Stomach smooth muscle (tissue), 2 donors: ENCODE measurements around the gene TNFAIP8.
"Not testable (repeated sequence)": the region's sequence is repeated elsewhere in the genome, so short reads cannot be mapped to it uniquely, and the experiment has no call there.

ENCODE experiments used
- H3K27ac ChIP-seq: one replicate; pipeline ENCODE4 v1.7.0; 2013; ENCODE audit warnings: mild to moderate bottlenecking, low read length, inconsistent platforms
- H3K27me3 ChIP-seq, 2 donors: one replicate each; pipeline ENCODE4 v1.7.0; 2013; ENCODE audit warnings: low read length in 2 of 2; ENCODE audit not compliant: insufficient read depth in 2 of 2, control insufficient read depth in 1 of 2
- H3K36me3 ChIP-seq, 2 donors: one replicate each; pipeline ENCODE4 v1.7.0; 2013; ENCODE audit warnings: low read length in 2 of 2; ENCODE audit not compliant: control insufficient read depth in 2 of 2, insufficient read depth in 2 of 2
- H3K4me1 ChIP-seq: one replicate; pipeline ENCODE4 v1.7.0; 2013; ENCODE audit warnings: low read length; ENCODE audit not compliant: control insufficient read depth, insufficient read depth
- H3K4me3 ChIP-seq, 2 donors: one replicate each; pipeline ENCODE4 v1.7.0; 2013; ENCODE audit warnings: low read length in 2 of 2
- H3K9ac ChIP-seq, 2 donors: one replicate each; pipeline ENCODE4 v1.7.0; 2013; ENCODE audit warnings: low read length in 2 of 2, mild to moderate bottlenecking in 1 of 2
- H3K9me3 ChIP-seq, 2 donors: one replicate each; pipeline ENCODE4 v1.7.0; 2013; ENCODE audit warnings: low read length in 2 of 2; ENCODE audit not compliant: control insufficient read depth in 2 of 2
- donor health status: healthy.
- donor health status: Pancreatic carcinoma.

The TNFAIP8 gene

GRCh38 chr5:119410448-119411159 lies 54.8 kb downstream of the TNFAIP8 start:
- peaks cover 5% of the 10 kb centered on the region for H3K4me1 ChIP-seq
- H3K9me3 ChIP-seq: no peaks in the 10 kb centered on the region
- no peak overlapping the region for H3K4me3 ChIP-seq
- H3K27ac ChIP-seq: no peak overlapping the region
- H3K36me3 ChIP-seq: no peaks in the 10 kb centered on the region
- H3K9ac ChIP-seq: no peak overlapping the region
- H3K27me3 ChIP-seq: no peaks in the 10 kb centered on the region

- Histone ChIP-seq H3K27ac (peak overlapping the region; percentile 78), H3K27me3 (no peaks in the 10 kb centered on the region), H3K36me3 (no peaks in the 10 kb centered on the region), H3K4me1 (peaks cover 5% of the 10 kb centered on the region), H3K9ac (peak overlapping the region; percentile 69 to 80), H3K9me3 (no peaks in the 10 kb centered on the region), H3K4me3 (peak overlapping the region; percentile 68 to 81)
Measured at GRCh38 chr5:119411361-119412278, 55.8 kb downstream of the TNFAIP8 start.

- peak overlapping the region; percentile 68 to 81 for H3K4me3 ChIP-seq
- H3K27ac ChIP-seq: peak overlapping the region; percentile 78
- no peaks in the 10 kb centered on the region for H3K27me3 ChIP-seq
- peaks cover 5% of the 10 kb centered on the region for H3K4me1 ChIP-seq
- no peaks in the 10 kb centered on the region for H3K9me3 ChIP-seq
- peak overlapping the region in 1 of 2 donors; percentile 80 for H3K9ac ChIP-seq
- no peaks in the 10 kb centered on the region for H3K36me3 ChIP-seq
Measured at GRCh38 chr5:119412279-119413227, 56.7 kb downstream of the TNFAIP8 start.

GRCh38 chr5:119414124-119414734 lies 58.4 kb downstream of the TNFAIP8 start:
- H3K36me3 ChIP-seq, H3K9ac ChIP-seq, H3K9me3 ChIP-seq, H3K4me1 ChIP-seq, H3K27ac ChIP-seq, H3K4me3 ChIP-seq, H3K27me3 ChIP-seq: not testable (repeated sequence)

- Histone ChIP-seq H3K4me1 (peaks cover 4% of the 10 kb centered on the region), H3K36me3 (no peaks in the 10 kb centered on the region), H3K27ac (no peak overlapping the region), H3K9ac (no peak overlapping the region), H3K4me3 (no peak overlapping the region), H3K9me3 (no peaks in the 10 kb centered on the region), H3K27me3 (no peaks in the 10 kb centered on the region)
Measured at GRCh38 chr5:119417891-119418605, 62.2 kb downstream of the TNFAIP8 start.

GRCh38 chr5:119418606-119419100 lies 62.8 kb downstream of the TNFAIP8 start:
- Histone ChIP-seq H3K27me3 (no peaks in the 10 kb centered on the region), H3K36me3 (no peaks in the 10 kb centered on the region), H3K9me3 (no peaks in the 10 kb centered on the region), H3K4me1 (peaks cover 4% of the 10 kb centered on the region), H3K27ac (no peak overlapping the region), H3K9ac (no peak overlapping the region), H3K4me3 (no peak overlapping the region)

GRCh38 chr5:119420169-119420568 lies 64.3 kb downstream of the TNFAIP8 start:
- no peak overlapping the region for H3K27ac ChIP-seq
- H3K27me3 ChIP-seq: no peaks in the 10 kb centered on the region
- no peaks in the 10 kb centered on the region for H3K9me3 ChIP-seq
- H3K9ac ChIP-seq: no peak overlapping the region
- H3K4me1 ChIP-seq: peaks cover 4% of the 10 kb centered on the region
- H3K36me3 ChIP-seq: no peaks in the 10 kb centered on the region
- no peak overlapping the region for H3K4me3 ChIP-seq

- Histone ChIP-seq H3K4me3 (no peak overlapping the region), H3K4me1 (no peaks in the 10 kb centered on the region), H3K27me3 (no peaks in the 10 kb centered on the region), H3K9me3 (no peaks in the 10 kb centered on the region), H3K36me3 (no peaks in the 10 kb centered on the region), H3K9ac (no peak overlapping the region), H3K27ac (no peak overlapping the region)
Measured at GRCh38 chr5:119426057-119426456, 70.2 kb downstream of the TNFAIP8 start.

GRCh38 chr5:119427060-119427459 lies 71.2 kb downstream of the TNFAIP8 start:
- Histone ChIP-seq H3K9me3 (no peaks in the 10 kb centered on the region), H3K9ac (no peak overlapping the region), H3K27ac (no peak overlapping the region), H3K36me3 (no peaks in the 10 kb centered on the region), H3K4me1 (no peaks in the 10 kb centered on the region), H3K27me3 (no peaks in the 10 kb centered on the region), H3K4me3 (no peak overlapping the region)
